HepG2 (cell line): ENCODE measurements around the gene TOMM20. TPM values are rescaled to one million over a fixed set of nuclear protein-coding genes. Genes with fewer than 3 reads are reported as not detected.

Experiments
- CBX1 ChIP-seq: IDR thresholded peaks from one replicate; pipeline ENCODE4 v1.6.1; 2016; ENCODE audit warnings: antibody characterized with exemption, low read depth
- CEBPB ChIP-seq: IDR thresholded peaks from 2 replicates; pipeline ENCODE4 v1.6.1; 2011; ENCODE audit warnings: low read depth, low read length, improper control_type of control experiment, borderline replicate concordance
- FOXO1 ChIP-seq: sonication (generic); formaldehyde crosslinking; IDR thresholded peaks from 2 replicates; pipeline ENCODE4 v1.4.0; 2020; ENCODE audit warnings: missing genetic modification reagents
- MBD4 ChIP-seq: IDR thresholded peaks from 2 replicates; pipeline ENCODE4 v1.6.1; 2012; ENCODE audit warnings: low read length, inconsistent platforms, borderline replicate concordance
- RBM22 ChIP-seq: fragments of 200-400 bp; formaldehyde crosslinking; optimal IDR thresholded peaks from 2 replicates; pipeline ENCODE3; 2017; ENCODE audit warnings: mild to moderate bottlenecking, low read length, moderate library complexity
- SSRP1 ChIP-seq: IDR thresholded peaks from 2 replicates; pipeline ENCODE4 v1.6.1; 2016; ENCODE audit warnings: control low read depth
- TMF1 ChIP-seq: sonication (generic); formaldehyde crosslinking; IDR thresholded peaks from 2 replicates; pipeline ENCODE4 v1.8.1; 2022; ENCODE audit warnings: low read depth, missing genetic modification reagents
- ZKSCAN1 ChIP-seq: fragments of 150-350 bp; IDR thresholded peaks from 2 replicates; pipeline ENCODE4 v1.6.1; 2014; ENCODE audit warnings: low read length
- ZMYM4 ChIP-seq: sonication (generic); formaldehyde crosslinking; IDR thresholded peaks from 2 replicates; pipeline ENCODE4 v1.8.1; 2023; ENCODE audit warnings: mild to moderate bottlenecking, missing genetic modification reagents
- ZNF230 ChIP-seq: sonication (generic); formaldehyde crosslinking; IDR thresholded peaks from 2 replicates; pipeline ENCODE4 v1.4.0; 2020; ENCODE audit warnings: mild to moderate bottlenecking, missing genetic modification reagents
- ZNF256 ChIP-seq: sonication (generic); formaldehyde crosslinking; conservative IDR thresholded peaks from 2 replicates; pipeline ENCODE4 v1.4.0; 2020; ENCODE audit warnings: missing genetic modification reagents
- ZNF30 ChIP-seq: sonication (generic); formaldehyde crosslinking; IDR thresholded peaks from 2 replicates; pipeline ENCODE4 v1.5.0; 2020; ENCODE audit warnings: mild to moderate bottlenecking, missing genetic modification reagents
- ZNF343 ChIP-seq: sonication (generic); formaldehyde crosslinking; IDR thresholded peaks from 2 replicates; pipeline ENCODE4 v1.4.0; 2020; ENCODE audit warnings: mild to moderate bottlenecking, missing genetic modification reagents
- polyA plus RNA-seq, 8 experiments: library from polyadenylated mRNA; depleted of rRNA in 3 of 8; stranded (reverse) in 7 of 8; unstranded in 1 of 8; fragments of >200 nt; fragmentation: Illumina TruSeq in 4 of 8; extraction: Trizol in 4 of 8; gene quantifications; 2 replicates each; pipeline versions ENCODE4 v1.2.1 to v1.2.3, GENCODE V29; 2011 to 2016; ENCODE audit warnings: low read depth in 4 of 8, missing spikeins in 1 of 8, mixed read lengths in 1 of 8; ENCODE audit not compliant: insufficient read depth in 1 of 8
- total RNA-seq, 5 experiments: library from RNA; depleted of rRNA; stranded (reverse); fragments of >200 nt; fragmentation: Illumina TruSeq; extraction: Trizol; gene quantifications; 2 replicates each; pipeline ENCODE4 v1.2.3, GENCODE V29; 2016; ENCODE audit warnings: low read depth in 1 of 5
- TF ChIP-seq, protein P1 (sequence below): IDR thresholded peaks from 2 replicates; pipeline ENCODE4 v1.6.1; 2016; ENCODE audit warnings: missing compliant biosample characterization, missing genetic modification reagents, borderline replicate concordance
- TF ChIP-seq, protein P2 (sequence below): sonication (generic); formaldehyde crosslinking; IDR thresholded peaks from 2 replicates; pipeline ENCODE4 v1.8.0; 2022; ENCODE audit warnings: missing genetic modification reagents, mild to moderate bottlenecking, moderate library complexity, borderline replicate concordance
- TF ChIP-seq, protein P3 (sequence below): sonication (generic); formaldehyde crosslinking; IDR thresholded peaks from 2 replicates; pipeline ENCODE4 v1.4.0; 2020; ENCODE audit warnings: missing genetic modification reagents
- TF ChIP-seq, protein P4 (sequence below): sonication (generic); formaldehyde crosslinking; IDR thresholded peaks from 2 replicates; pipeline ENCODE4 v1.9.0; 2021; ENCODE audit warnings: missing genetic modification reagents, mild to moderate bottlenecking, borderline replicate concordance
- TF ChIP-seq, protein P5 (sequence below): sonication (generic); formaldehyde crosslinking; IDR thresholded peaks from 2 replicates; pipeline ENCODE4 v1.4.0; 2020; ENCODE audit warnings: mild to moderate bottlenecking, low read depth, missing genetic modification reagents
- TF ChIP-seq, protein P6 (sequence below): sonication (generic); formaldehyde crosslinking; conservative IDR thresholded peaks from 2 replicates; pipeline ENCODE4 v1.8.0; 2022; ENCODE audit warnings: mild to moderate bottlenecking, moderate library complexity, missing genetic modification reagents

Gene TOMM20
- total and polyA plus RNA-seq, 2 of the 13 experiments (the other 11 are each of a cell fraction or from before 2014, with no cell fraction given) = 153 to 376 TPM

DNA sequence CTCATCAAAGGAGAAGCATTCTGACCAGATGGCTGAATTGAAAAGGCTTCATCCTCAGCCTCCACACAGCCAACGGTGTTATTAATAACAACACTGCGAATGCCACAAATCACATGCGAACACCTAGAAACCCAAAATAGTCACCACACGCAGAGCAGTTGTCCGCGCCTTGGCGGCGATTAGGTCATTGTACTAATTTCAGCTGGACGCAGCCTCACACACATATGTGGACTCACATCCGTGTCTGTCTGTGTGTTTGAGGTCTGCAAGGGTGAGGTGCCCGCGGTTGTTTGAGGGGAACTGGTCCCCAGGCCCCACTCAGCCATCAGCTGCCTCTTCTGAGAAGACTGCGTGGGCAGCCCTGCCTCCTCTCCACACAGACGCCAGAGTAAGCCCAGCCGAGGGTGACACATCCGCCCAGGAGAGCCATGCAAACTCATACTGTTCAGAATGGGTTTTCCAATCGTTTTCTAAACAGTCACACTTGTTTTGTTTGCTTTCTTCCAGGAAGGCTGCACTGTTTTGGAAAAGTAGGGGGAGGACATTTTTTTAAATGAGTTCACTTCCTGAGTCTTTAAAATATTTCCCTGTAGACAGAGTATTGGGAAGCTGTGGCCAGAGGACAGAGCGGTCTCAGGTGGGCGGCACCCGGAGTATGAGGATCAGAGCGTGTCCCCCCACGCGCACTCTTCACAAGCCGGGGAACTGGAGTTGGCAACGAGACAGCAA lies 53.4 kb downstream of the TOMM20 start (continued):
- TF ChIP-seq ZMYM4 (CRISPR knock-in tag) (peak; percentile 12), CBX1 (no peak), FOXO1 (CRISPR knock-in tag) (no peak), ZKSCAN1 (no peak), MBD4 (no peak), SSRP1 (CRISPR knock-in tag) (no peak; the same call in 1 of the 2 replicates), RBM22 (peak; percentile 95), CEBPB (no peak), ZNF343 (no peak), ZNF256 (no peak), TMF1 (CRISPR knock-in tag) (no peak), ZNF230 (CRISPR knock-in tag) (0 out of 2 replicates have a peak, but pooled peaks have one; percentile 49), ZNF30 (no peak)
- TF ChIP-seq, protein P1, sequence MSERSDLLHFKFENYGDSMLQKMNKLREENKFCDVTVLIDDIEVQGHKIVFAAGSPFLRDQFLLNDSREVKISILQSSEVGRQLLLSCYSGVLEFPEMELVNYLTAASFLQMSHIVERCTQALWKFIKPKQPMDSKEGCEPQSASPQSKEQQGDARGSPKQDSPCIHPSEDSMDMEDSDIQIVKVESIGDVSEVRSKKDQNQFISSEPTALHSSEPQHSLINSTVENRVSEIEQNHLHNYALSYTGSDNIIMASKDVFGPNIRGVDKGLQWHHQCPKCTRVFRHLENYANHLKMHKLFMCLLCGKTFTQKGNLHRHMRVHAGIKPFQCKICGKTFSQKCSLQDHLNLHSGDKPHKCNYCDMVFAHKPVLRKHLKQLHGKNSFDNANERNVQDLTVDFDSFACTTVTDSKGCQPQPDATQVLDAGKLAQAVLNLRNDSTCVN = 0 out of 2 replicates have a peak, but pooled peaks have one; percentile 15
- TF ChIP-seq, protein P2, sequence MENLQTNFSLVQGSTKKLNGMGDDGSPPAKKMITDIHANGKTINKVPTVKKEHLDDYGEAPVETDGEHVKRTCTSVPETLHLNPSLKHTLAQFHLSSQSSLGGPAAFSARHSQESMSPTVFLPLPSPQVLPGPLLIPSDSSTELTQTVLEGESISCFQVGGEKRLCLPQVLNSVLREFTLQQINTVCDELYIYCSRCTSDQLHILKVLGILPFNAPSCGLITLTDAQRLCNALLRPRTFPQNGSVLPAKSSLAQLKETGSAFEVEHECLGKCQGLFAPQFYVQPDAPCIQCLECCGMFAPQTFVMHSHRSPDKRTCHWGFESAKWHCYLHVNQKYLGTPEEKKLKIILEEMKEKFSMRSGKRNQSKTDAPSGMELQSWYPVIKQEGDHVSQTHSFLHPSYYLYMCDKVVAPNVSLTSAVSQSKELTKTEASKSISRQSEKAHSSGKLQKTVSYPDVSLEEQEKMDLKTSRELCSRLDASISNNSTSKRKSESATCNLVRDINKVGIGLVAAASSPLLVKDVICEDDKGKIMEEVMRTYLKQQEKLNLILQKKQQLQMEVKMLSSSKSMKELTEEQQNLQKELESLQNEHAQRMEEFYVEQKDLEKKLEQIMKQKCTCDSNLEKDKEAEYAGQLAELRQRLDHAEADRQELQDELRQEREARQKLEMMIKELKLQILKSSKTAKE (CRISPR knock-in tag) = peak; percentile 72
- TF ChIP-seq, protein P3, sequence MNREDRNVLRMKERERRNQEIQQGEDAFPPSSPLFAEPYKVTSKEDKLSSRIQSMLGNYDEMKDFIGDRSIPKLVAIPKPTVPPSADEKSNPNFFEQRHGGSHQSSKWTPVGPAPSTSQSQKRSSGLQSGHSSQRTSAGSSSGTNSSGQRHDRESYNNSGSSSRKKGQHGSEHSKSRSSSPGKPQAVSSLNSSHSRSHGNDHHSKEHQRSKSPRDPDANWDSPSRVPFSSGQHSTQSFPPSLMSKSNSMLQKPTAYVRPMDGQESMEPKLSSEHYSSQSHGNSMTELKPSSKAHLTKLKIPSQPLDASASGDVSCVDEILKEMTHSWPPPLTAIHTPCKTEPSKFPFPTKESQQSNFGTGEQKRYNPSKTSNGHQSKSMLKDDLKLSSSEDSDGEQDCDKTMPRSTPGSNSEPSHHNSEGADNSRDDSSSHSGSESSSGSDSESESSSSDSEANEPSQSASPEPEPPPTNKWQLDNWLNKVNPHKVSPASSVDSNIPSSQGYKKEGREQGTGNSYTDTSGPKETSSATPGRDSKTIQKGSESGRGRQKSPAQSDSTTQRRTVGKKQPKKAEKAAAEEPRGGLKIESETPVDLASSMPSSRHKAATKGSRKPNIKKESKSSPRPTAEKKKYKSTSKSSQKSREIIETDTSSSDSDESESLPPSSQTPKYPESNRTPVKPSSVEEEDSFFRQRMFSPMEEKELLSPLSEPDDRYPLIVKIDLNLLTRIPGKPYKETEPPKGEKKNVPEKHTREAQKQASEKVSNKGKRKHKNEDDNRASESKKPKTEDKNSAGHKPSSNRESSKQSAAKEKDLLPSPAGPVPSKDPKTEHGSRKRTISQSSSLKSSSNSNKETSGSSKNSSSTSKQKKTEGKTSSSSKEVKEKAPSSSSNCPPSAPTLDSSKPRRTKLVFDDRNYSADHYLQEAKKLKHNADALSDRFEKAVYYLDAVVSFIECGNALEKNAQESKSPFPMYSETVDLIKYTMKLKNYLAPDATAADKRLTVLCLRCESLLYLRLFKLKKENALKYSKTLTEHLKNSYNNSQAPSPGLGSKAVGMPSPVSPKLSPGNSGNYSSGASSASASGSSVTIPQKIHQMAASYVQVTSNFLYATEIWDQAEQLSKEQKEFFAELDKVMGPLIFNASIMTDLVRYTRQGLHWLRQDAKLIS (CRISPR knock-in tag) = peak; percentile 97
- TF ChIP-seq, protein P4, sequence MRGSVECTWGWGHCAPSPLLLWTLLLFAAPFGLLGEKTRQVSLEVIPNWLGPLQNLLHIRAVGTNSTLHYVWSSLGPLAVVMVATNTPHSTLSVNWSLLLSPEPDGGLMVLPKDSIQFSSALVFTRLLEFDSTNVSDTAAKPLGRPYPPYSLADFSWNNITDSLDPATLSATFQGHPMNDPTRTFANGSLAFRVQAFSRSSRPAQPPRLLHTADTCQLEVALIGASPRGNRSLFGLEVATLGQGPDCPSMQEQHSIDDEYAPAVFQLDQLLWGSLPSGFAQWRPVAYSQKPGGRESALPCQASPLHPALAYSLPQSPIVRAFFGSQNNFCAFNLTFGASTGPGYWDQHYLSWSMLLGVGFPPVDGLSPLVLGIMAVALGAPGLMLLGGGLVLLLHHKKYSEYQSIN = no peak
- TF ChIP-seq, protein P5, sequence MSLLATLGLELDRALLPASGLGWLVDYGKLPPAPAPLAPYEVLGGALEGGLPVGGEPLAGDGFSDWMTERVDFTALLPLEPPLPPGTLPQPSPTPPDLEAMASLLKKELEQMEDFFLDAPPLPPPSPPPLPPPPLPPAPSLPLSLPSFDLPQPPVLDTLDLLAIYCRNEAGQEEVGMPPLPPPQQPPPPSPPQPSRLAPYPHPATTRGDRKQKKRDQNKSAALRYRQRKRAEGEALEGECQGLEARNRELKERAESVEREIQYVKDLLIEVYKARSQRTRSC (CRISPR knock-in tag) = no peak
- TF ChIP-seq, protein P6, sequence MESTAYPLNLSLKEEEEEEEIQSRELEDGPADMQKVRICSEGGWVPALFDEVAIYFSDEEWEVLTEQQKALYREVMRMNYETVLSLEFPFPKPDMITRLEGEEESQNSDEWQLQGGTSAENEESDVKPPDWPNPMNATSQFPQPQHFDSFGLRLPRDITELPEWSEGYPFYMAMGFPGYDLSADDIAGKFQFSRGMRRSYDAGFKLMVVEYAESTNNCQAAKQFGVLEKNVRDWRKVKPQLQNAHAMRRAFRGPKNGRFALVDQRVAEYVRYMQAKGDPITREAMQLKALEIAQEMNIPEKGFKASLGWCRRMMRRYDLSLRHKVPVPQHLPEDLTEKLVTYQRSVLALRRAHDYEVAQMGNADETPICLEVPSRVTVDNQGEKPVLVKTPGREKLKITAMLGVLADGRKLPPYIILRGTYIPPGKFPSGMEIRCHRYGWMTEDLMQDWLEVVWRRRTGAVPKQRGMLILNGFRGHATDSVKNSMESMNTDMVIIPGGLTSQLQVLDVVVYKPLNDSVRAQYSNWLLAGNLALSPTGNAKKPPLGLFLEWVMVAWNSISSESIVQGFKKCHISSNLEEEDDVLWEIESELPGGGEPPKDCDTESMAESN (CRISPR knock-in tag) = no peak
